Stimulated activated CD4-positive, alpha-beta T cell treated with anti-CD3 and anti-CD28 coated beads, Interleukin-2, amount 100 ng/mL, for 48 hours (primary cell): ENCODE measurements around the gene DACH1.

Experiments used
- DNase-seq, 2 donors: peaks; one replicate each; pipeline ENCODE4 v3.0.0-alpha.2; 2020

Gene DACH1

DNA sequence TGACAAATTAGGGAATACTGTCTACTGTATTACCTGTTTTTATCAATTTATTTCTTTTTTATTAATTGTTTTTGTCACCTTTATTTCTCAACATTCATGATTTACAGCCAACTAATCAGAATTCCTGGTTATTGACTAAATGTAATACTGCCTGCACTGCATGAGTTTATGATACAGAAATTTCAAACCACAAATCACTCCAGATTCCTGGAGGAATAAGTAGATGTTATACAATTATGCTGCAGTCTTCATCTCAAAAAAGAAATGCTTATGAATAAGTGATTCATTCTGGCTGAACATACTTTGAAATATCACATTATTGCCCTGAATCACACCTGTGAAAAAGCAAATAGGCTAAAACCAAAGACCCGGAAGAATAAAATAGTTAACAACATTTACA lies 249.7 kb downstream of the DACH1 start:
- DNase-seq: no peak

- DNase-seq: no peak
Measured at GRCh38 chr13:71613066-71613745, 253.8 kb downstream of the DACH1 start.

DNA sequence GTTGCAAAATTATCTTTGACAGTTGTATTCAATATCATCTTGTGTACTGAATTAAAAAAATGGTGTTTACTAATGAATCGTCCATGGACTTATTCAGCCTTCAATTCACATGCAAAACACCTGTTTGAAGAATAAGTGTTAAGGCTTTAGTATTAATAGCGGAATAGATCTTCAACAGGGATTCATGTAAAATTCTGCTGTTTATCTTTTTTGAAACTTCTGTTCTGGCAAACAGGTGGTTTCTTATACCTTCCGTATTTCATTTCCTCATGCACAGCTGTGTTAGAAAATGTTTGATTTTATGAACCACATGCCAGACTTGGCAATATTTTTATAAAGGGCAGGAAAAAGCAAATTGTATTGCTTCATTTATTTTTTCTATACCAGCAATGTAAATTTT lies 255.7 kb downstream of the DACH1 start:
- no peak for DNase-seq

DNA sequence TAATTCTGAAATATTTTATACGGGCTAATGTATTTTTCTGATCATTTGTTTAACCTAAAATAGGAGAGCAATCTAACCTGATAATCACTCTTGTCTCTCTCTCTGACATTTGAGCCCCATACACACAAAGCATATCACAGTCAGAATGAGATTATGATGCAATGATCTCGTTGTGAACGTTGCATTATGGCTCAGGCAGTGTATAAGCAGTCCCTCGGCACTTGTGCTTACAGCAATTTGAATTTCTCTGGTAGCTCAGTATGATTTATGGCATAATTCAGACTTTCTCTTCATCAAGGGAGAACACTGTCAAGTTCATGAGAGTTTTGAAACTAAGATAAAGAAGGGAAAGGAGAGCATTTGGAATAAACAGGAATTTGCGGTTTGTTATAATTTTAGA lies 256.1 kb downstream of the DACH1 start:
- DNase-seq: no peak

- no peak for DNase-seq
Measured at GRCh38 chr13:71609271-71609670, 257.7 kb downstream of the DACH1 start.

DNA sequence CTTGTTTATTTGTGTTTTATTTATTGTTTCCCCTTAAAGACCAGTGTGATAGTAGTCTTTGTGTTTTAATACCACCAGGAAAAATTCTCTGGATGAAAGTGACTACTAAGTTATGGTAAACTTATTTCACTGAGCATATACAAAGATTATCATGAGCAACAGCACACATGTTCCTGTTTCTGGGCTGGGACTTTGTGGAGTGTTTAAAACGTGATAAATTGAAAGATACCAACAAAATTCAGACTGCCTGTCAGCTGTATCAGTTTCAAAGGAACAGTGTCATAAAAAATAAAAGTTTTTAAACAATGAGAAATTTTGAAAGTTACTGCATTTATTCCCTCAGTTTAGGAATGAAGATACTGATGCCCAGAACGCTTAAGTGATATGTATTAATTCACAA lies 259.4 kb downstream of the DACH1 start:
- DNase-seq: no peak

DNA sequence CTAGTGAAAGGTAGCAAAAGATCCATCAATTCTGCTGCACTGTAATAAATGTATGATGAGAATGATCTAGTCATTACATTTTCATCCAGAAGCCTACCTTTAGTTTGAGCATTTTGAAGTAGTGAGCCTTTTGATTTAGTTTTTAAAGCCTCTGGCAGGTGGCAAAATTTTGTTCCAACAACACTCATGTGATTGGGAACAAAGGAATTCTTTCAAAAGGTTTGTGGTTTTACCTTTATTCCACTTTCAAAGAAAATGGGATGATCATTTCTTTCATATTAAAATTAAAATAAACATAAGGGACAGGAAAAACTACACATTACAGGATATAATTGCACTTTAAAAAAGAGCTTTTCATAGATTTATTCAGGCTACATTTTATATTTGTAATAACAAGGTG lies 260.2 kb downstream of the DACH1 start:
- DNase-seq: no peak

GRCh38 chr13:71605744-71606143 lies 261.3 kb downstream of the DACH1 start:
- DNase-seq: no peak

DNA sequence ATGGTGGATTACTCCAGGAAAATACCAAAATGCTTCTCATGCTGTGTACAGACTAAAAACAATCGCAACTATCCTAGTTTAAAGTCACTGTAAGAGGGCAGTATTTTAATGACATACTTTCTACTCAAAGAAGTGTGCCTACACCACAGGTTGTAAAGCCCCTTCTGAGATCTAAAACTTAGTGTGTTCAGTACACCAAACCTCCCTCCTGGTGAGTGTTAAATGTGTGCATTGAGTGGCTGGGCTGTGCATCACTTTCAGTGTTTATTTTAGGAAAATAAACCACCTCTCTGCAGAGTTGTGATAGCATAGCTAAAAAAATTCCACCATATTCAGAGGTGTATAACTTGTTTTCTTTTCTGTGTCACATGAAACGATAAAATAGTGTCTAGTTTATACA lies 263.7 kb downstream of the DACH1 start:
- DNase-seq: no peak

DNA sequence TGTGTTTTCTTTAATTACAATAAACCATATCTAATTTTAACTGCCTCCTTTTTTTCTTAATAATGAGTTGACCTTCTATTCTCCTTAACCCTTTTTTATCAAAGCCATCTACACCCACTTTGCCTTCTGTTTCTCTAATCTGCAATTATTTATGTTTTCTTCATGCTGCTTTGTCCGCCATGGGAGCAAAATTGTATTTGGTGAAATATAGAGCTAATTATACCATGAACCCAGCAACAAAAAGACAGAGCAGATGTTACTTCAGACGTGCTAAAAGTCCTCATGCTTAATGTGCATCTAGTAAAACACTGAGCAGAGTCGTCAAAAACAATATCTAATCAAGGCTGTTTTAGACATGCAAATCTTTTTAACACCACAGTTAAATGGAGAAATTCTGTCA lies 264.7 kb downstream of the DACH1 start:
- no peak for DNase-seq

GRCh38 chr13:71597150-71597549 lies 269.9 kb downstream of the DACH1 start:
- no peak for DNase-seq

DNA sequence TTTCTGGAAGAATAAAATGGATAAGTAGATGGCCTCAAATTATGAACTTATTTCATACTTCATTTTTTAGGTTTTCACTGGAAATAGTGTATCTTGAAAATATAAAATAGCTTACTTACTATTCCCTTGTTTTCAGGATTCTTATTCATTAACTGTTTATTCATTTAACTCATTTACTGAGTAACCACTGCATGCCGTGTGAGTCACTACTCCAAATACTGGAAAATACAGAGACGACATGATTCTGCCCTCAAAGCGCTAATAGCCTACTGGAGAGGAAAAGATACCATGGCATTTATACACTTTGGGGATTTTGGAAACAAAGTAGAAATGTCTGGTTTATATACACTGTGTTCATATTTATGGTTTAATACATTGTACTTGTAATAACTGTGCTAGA lies 270.9 kb downstream of the DACH1 start:
- no peak for DNase-seq

DNA sequence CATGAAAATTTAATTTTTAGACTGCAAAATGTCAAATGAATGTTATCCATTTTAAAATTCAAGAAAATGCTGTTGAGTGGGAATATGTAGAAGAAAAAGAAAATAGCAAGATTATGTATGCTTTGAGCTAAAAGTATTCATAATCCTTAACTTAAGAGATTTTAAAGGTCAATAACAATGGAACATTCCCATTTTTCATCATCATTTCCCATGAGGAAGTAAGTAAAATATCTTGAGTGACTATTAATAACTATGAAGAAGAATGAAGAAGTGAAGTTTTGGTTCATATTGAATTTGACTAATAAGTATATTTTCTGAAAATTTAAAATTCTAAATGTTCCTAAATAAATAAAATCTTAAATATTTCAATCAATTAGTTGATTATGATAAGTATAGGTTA lies 273.4 kb downstream of the DACH1 start:
- no peak for DNase-seq

DNA sequence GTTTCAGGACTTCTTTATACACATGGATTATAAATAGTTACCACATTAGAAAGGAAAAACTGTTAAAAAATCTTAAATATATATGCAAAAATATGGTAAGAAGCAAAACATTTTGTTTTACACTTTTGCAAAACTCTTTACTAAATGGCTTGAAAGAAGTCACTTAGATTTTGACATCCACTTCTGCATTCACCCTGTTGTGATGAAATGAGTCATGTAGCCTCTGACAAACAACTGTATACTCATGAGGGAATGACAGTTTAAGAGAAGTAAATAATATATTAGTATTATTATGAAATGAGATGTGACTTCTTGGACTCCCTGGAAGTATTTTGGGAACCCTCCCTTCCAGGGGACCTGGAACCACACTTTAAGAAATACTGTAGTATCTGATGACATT lies 275.6 kb downstream of the DACH1 start:
- no peak for DNase-seq

DNA sequence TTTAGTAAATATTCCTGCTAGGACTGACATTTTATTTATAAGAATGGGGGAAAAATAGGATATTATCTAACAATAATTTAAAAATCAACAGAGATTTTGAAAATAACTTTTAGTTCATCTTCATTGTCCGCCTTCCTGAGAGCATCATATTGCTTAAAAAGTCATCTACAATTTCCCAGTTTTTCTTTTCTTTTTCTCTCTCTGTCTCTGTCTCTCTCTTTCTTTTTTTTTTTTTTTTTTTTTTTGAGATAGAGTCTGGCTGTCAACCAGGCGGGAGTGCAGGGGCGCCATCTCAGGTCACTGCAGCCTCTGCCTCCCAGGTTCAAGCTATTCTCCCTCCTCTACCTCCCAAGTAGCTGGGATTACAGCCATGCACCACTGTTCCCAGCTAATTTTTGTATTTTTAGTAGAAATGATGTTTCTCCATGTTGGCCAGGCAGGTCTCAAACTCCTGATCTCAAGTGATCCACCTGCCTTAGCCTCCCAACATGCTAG lies 276.3 kb downstream of the DACH1 start:
- DNase-seq: no peak

DNA sequence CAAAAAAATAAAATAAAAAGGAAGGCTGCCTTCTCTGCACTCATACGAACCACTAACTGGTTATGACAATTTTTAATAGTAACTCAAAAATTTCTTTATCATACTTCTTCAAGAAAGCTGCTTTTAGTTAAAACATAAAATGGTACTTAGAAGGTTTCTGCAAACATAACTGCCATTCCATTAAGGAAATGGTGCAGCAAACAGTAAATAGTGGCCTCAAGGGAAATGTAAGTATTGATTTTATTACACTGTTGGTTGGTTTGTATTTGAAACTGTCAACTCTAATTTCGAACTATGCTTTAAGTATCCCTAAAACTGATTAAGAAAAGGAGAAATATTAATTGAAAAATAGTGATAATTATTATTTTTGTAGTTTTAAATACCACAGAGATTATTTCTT lies 278.0 kb downstream of the DACH1 start:
- no peak for DNase-seq

DNA sequence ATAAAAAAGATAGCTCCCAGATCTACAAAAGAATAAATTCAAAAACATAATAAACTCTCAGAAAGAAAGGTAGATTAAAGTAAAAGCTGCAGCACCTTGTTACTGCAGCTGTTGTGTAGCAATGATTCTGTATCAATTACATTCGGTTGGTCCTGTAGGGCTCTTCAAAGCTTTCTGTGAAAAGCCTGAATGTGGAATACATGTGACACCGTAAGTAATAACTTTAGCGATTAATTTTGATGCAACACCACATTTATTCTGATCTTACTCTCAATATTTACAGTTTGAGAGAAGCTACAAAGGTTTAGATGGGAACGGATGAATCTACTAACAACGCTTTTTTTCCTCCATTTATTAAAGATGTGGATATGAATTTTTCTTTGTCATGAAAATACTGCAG lies 279.2 kb downstream of the DACH1 start:
- DNase-seq: no peak

GRCh38 chr13:71587193-71587592 lies 279.8 kb downstream of the DACH1 start:
- DNase-seq: no peak

- no peak for DNase-seq
Measured at GRCh38 chr13:71583581-71583980, 283.4 kb downstream of the DACH1 start.

DNA sequence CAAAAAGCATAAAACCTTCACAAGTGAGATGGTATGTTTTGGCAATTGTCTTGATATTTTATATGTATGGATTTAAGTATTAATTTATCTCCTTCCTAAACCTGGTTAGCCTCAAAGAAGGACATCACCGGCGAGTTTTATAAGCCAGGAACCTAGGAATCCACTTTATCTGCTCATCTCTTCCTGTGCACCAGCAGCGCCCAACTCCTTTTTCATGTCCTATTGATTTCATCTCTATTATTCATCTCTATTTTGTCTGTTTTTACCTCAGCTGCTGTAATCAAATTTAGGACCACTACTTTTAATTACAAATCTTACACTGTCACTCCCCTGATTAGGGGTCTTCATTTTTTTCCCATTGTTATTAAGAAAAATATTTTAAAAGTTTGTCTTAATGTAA lies 286.4 kb downstream of the DACH1 start:
- DNase-seq: no peak

- no peak for DNase-seq
Measured at GRCh38 chr13:71578048-71578447, 289.0 kb downstream of the DACH1 start.

DNA sequence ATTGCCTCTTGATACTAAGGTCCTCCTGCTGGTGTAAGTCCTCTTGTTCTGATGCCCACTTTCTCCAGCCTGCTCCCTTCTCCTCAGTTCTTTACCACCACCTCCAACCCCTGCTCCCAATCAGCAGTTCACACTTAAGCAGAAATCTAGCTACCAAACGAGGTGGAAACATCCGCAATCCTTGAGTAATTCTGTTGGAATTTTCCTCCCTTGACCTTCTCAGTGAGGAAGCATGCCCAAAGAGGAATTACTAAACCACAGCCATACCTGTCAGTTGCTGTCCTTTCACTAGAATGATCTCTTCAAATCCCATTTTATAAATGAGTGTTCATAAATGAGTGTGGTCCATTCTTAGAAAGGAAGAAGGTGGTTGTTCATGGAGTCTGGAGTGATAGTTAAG lies 289.9 kb downstream of the DACH1 start:
- no peak for DNase-seq

GRCh38 chr13:71576571-71576970 lies 290.4 kb downstream of the DACH1 start:
- no peak for DNase-seq

- no peak for DNase-seq
Measured at GRCh38 chr13:71546881-71547280, 320.1 kb downstream of the DACH1 start.

GRCh38 chr13:71540098-71540497 lies 326.9 kb downstream of the DACH1 start:
- DNase-seq: no peak

DNA sequence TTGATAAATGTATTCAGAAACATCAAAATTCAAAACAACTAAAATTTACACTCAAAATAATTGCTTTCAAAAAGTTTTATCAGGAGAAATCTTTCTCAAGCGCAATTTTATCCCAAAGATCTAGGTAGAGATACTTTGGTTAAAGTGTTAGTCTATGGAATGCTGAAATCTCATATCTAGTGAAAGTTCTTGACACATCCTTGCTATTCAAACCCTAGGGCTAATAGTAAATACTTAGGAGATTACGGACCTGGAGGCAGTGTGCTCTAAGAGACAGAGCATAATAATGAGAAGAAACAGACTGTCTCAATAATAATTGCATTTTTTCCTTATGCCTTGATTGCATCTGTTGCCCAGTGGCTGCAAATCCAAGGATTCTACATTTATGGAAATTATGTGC lies 330.8 kb downstream of the DACH1 start:
- DNase-seq: no peak
